GM19395 (cell line): ENCODE data around the gene VPS39.

Experiments used
- ATAC-seq: cut with Tn5 transposase; IDR thresholded peaks from one replicate; pipeline ENCODE4 v1.9.1; 2021; ENCODE audit warnings: mild to moderate bottlenecking, moderate library complexity; ENCODE audit not compliant: unreplicated experiment

The VPS39 gene

GRCh38 chr15:42160136-42160535, 48.0 kb downstream of the VPS39 start:
- no peak for ATAC-seq

DNA sequence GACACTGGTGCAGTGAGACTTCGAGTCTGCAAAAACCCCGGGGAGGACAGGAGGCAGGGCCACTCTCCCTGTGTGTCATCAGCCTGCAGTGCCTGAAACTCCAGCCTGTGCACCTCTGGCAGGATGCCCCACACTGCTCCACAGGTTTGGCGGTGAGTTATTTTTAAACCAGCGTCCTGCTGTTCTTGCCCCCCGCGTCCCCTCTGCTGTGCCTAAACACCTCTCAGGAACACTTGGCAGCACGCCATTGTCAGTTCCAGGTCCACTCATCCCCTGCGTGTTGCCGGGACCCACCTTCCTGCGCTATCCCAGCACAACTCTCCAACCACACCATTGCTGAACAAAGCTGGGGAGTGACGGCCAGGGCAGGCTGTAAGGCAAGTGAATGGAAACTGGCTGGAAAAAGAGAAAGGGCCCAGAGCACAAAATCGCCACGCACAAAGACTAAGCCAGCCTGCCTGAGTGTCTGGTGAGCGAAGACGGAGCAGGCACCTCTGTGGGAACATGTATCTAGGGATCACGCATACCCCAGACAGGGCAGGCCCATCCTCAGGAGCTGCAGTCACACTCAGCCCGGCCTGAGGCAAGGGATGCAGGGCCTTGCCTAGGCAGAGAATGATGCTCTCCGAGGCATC, 48.6 kb downstream of the VPS39 start:
- ATAC-seq = no peak

GRCh38 chr15:42158941-42159340, 49.2 kb downstream of the VPS39 start:
- ATAC-seq = no peak

DNA sequence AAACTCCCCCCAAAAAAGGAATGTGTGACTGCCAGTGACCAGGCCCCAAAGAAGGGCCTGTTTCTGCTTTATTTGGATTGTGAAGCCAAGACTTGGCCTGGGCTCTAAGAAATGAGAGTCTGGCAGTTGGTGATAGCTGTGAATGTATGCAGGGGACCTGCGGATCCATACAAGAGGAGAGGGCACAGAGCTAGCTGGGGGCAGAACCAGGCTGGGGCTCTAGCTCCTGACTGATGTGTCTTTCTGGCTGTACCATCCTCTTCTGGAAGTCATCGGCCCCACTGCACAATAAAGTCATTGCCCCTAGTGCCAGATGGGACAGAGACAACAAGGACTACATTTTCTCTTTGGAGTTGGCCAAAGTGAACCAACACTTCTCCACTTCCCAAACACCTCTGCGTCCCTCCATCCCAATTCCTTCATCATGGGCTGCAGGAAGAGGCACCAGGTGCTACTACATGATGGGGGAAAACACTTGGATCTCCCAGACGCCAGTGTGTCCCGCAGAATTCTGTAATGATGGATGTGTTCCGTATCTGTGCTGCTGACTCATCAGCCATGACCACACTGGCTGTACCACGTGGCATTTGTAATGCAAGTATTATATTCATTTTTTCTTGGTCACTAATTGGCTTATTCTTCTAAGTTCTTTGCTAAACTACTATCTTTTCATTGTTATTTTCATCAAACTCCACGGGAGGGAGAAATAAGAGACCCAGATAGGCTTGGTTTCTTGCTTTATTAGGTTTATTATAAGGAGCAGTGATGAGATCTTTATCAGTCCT, 49.9 kb downstream of the VPS39 start:
- ATAC-seq = no peak

DNA sequence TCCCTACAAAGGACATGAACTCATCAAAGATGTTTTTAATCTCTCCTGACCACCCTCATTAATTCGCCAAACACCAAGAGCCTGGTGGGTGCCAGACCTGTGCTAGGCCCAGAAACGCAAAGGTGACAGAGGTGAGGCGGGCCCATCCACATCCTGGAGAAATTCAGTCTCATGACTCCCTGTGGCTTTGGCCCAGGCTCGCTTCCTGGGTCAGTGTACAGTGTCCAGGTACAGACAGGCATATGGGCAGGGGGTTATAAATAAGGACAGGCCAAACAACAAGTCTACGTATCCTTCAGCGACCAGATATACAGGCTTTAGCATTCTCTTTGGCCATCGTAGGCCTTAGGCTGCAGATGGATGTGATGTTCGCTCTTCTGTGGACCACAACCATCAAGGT, 50.7 kb downstream of the VPS39 start:
- no peak for ATAC-seq

- ATAC-seq = no peak
Observed at GRCh38 chr15:42156243-42156922, 51.7 kb downstream of the VPS39 start, which contains the start of gene PLA2G4F. Gene PLA2G4F, minus strand, starts transcription at chr15:42156636. Its CDS starts 87 bp downstream, at chr15:42156549.

DNA sequence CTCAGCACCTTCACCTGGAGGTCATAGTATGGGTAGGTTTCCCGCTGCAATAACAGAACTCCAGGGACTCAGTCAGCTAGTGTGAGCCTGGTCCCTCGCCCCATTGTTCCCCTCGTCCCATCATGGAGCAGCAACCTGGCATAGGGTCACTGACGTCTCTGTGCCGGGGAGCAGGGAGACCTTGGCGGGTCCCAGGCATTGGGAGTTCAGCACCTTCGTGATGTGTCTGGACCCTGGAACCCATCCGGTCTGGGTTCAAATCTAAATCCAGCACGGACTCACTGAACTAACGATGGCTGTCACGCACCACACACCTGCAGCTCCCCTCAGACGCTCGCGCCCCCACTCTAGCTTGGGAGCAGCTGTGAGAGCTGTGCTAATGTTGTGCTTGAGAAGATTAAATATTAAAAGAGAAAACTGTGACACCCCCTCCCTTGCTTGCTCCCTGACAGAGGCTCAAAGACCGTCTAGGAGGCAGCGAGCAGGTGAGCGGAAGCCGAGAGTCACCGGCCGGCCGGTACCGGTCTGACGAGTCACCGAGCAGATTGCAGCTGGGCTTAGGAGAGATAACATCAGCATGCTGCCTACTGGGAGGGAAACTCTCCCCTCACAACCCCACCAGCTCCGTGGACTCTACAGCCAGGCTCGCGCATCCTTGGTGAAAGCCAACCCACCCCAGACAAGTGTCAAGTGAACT, 52.4 kb downstream of the VPS39 start:
- no peak for ATAC-seq

DNA sequence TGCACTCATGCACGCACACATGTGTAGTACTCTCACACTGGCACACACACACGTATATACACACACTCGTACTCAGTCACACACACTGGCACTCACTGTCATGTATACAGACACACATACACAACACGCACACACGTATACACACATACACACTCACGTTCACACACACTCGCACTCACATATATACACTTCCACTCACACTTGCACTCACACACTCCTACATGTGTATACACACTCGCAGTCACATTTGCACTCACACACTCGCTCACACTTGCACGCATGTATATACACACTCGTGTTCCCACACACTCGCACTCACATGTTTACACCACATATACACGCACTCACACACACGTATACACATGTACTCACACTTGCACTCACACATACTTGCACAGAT, 53.1 kb downstream of the VPS39 start:
- ATAC-seq = no peak

DNA sequence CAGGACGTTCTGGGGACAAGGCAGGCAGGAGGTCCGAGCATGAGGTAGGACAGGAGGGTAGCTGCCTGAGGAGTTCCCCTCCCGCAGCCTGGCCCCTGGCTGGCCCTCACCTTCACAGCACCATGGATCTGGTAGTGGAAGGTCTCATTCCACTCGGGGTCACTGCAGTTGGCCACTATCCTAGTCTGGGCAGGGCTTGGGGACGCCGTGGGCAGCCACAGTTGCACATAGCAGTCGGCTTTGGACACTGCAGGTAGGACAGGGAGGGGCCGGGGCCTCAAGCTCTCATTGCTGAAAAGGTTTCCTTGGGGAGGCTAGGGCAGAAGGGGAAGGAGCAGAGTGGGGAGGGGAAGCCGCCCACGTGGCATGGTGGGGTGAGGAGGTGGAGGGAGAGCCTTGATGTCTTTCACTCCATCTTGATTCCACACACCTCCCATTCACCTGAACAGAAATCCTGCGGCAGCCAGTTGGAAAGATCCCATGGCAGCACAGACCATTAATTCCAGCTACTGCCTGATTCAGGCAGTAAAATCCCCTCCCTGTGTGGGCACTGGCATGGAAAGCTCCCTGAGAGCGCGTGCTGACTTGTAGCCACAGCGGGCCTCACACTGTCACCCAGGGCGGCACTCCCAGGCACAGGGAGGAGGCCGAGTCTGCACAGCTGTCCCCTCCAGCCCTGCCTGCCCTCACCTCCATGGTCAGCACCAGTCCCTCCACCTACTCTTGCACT, 53.7 kb downstream of the VPS39 start:
- no peak for ATAC-seq

DNA sequence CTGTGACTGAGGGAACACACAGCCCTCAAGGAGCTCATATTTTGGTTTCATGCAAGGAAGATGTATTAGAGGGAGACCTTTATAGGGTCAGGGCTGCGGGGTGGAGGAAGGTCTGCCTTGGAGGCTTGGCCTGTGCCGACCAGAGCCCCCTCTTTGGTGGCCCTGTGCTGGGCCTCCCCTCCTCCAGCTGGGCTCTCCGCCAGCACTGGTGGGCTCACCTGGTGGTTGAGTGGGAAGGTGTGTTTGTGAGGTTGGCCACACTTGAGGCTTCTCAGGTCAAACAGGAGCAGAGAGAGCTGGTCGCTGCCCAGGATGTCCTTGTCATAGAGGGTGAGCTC, 54.3 kb downstream of the VPS39 start:
- no peak for ATAC-seq

GRCh38 chr15:42152921-42153698, 55.0 kb downstream of the VPS39 start:
- no peak for ATAC-seq

- no peak for ATAC-seq
Observed at GRCh38 chr15:42152196-42152920, 55.7 kb downstream of the VPS39 start.

GRCh38 chr15:42151736-42152135, 56.4 kb downstream of the VPS39 start:
- no peak for ATAC-seq

- no peak for ATAC-seq
Observed at GRCh38 chr15:42151141-42151561, 57.0 kb downstream of the VPS39 start.

GRCh38 chr15:42150219-42150970, 57.7 kb downstream of the VPS39 start:
- ATAC-seq = no peak

DNA sequence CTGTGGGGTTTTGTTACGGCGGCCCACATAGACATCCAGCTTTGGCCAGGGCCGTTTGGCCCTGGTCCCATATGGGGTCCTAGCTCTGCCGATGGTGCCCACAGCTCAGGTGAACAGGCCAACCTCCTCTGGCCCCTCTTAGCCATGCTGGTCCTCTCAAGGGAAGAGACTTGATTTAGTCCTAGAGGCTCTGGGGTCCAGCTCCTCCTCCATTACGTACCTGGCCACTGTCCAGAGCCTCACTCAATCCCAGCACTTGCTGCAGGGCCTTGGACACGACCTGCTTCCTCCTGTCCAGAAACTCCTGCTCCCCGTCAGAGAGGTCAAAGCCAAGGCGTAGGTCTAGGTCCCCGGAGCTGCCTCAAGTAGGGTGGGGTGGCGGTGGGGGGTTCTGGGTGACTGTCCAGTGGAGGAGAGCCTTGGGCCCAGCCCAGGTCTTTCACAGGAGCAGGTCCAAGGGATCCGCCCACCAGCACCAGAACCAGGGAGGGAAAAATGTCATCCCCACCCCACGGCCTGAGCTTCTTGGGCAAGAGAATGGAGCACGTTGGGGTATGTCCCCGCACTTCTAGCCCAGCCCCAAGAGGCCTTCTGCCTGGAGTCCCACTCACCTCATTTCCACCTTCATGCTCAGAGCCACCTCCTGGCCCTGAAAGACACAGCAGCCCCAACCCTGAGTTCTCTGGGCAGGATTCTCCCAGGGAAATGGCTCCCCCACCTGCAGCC, 58.4 kb downstream of the VPS39 start:
- no peak for ATAC-seq

GRCh38 chr15:42148808-42149492, 59.2 kb downstream of the VPS39 start:
- no peak for ATAC-seq

GRCh38 chr15:42147431-42147735, 60.7 kb downstream of the VPS39 start:
- no peak for ATAC-seq
